ENCODE measurements around the gene LIMS4. TPM values are rescaled to one million over a fixed set of nuclear protein-coding genes. Genes with fewer than 3 reads are reported as not detected.
"Not testable (repeated sequence)": the region's sequence is repeated elsewhere in the genome, so short reads cannot be mapped to it uniquely, and the experiment has no call there.

Gene LIMS4, protein sequence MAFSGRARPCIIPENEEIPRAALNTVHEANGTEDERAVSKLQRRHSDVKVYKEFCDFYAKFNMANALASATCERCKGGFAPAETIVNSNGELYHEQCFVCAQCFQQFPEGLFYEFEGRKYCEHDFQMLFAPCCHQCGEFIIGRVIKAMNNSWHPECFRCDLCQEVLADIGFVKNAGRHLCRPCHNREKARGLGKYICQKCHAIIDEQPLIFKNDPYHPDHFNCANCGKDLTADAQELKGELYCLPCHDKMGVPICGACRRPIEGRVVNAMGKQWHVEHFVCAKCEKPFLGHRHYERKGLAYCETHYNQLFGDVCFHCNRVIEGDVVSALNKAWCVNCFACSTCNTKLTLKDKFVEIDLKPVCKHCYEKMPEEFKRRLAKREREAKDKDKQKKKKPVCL
- 1 to 10 TPM in 3 of 6 donors, under 1 TPM in 3; 0.58 to 1.6 (median 0.86) TPM for polyA plus RNA-seq (ENCODE audit: low read depth in 6 of 6)

DNA sequence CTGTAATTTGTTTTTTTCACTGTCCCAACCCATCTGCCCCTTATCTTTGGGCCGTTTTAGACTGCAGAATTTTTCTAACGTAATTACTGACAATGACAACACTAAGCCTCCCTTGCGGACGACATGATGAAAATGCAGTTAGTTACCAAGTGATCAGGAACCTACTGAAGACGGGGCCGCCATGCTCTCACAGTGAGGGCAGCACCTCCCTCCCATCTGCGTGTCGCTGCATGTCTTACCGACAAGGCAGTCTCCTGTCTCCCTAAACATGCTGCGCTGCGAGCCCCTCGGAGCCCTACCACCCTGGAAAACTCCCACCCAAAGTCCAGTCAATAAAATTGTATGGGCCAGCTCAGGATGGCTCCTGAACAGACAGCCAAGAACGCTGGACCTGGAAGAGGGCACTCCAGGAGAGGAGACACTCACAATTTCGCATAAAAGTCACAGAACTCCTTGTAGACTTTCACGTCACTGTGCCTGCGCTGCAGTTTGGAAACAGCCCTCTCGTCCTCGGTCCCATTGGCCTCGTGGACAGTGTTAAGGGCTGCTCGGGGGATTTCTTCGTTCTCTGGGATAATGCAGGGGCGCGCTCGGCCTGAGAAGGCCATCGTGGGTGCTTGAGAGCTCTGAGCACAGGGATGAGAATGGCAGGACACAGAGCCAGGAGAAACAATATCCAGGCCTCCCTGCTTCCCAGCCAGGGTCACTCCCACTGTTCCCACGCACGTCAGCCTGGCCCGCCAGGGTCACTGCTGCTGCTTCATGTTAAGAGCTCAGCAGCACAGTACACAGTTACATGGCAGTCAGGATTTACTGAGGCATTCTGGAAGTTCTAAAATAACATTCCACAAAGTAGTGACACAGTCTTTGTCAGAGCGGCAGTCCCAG is at the start of gene LIMS4:
Gene LIMS4 (minus strand): TSS at position 646 of the 888 bp plus-strand sequence. CDS start 38 bp downstream, at position 608.
- H3K9me3 Mint-ChIP-seq; H3K27ac Mint-ChIP-seq; H3K4me3 Mint-ChIP-seq; DNase-seq; H3K27me3 Mint-ChIP-seq; H3K4me1 Mint-ChIP-seq; ATAC-seq (ENCODE audit: low read depth in 2 of 2); H3K36me3 Mint-ChIP-seq: not testable (repeated sequence)

DNA sequence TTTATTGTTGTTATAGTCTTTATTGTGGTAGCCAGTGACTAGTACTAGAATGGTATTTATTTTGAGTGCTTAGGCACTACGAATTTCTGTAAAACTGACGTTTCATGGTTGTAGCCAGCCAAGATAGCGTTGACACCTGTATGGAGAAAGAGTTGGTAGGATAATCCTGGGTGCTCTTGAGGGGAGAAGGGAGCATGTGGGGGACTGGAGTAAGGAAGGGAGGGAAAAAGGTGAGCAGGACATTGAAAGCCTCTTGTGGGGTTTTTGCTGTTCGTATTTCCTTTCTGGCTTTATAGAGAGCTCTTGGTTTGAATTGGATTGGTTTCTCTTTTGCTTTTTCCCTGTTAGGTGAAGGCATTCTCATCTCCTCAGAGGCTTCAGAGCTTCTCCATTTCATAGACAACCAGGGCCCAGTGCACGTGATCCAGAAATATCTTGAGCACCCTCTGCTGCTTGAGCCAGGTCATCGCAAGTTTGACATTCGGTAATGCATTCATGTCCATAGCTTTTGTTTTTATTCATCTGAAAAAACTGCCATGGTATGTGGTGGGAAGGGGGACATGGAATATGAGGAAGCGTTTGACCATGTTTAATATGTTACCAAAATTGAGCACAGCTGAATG is 27.2 kb upstream of the LIMS4 start:
- H3K9me3 Mint-ChIP-seq, H3K27ac Mint-ChIP-seq, H3K4me3 Mint-ChIP-seq, H3K4me1 Mint-ChIP-seq, H3K36me3 Mint-ChIP-seq, DNase-seq, H3K27me3 Mint-ChIP-seq: not testable (repeated sequence)
- peak; percentile 69 to 71 for ATAC-seq (ENCODE audit: low read depth in 2 of 2)

DNA sequence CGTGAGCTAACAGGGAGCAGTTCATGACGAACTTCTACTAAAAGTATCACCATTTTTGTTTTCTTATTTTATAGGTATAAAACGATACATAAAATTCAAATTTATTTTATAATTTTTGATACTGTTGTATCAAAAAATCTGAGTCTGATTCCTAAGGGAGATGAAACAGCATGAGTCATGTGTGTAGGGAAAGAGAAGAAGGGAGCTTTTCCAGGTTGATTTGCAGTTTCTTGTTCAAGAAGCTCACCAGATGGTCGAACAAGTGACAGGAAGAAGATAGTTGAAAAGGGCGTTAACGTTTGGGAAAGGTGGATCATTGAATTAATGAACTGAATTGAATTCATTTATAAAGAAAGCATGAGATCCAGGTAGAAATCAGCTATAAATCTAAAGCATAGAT is 23.4 kb upstream of the LIMS4 start:
- ATAC-seq (ENCODE audit: low read depth in 2 of 2); H3K36me3 Mint-ChIP-seq; H3K27me3 Mint-ChIP-seq; H3K4me1 Mint-ChIP-seq; H3K9me3 Mint-ChIP-seq; DNase-seq; H3K4me3 Mint-ChIP-seq; H3K27ac Mint-ChIP-seq: not testable (repeated sequence)

DNA sequence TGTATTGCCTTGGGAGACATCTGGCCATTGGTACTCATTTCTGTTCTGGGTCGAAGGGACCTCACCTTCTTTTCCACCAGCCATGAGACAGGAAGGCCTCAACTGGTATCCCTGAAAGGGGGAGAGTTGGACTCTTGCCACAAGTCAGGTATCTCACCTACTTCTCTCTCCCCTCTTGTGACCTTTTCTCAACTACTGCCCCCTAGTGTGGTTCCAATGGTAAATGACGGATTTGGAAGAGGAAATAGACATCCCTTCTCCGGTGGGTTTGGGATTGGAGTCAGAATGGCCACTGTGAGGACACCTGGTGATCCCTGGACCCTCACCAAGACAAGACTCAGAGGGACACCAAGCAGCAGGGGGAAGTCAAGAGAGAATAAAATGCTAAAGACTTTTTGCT is 21.9 kb upstream of the LIMS4 start:
- not testable (repeated sequence) for DNase-seq; H3K4me3 Mint-ChIP-seq; H3K4me1 Mint-ChIP-seq; H3K27me3 Mint-ChIP-seq; H3K27ac Mint-ChIP-seq; H3K36me3 Mint-ChIP-seq; ATAC-seq (ENCODE audit: low read depth in 2 of 2); H3K9me3 Mint-ChIP-seq

DNA sequence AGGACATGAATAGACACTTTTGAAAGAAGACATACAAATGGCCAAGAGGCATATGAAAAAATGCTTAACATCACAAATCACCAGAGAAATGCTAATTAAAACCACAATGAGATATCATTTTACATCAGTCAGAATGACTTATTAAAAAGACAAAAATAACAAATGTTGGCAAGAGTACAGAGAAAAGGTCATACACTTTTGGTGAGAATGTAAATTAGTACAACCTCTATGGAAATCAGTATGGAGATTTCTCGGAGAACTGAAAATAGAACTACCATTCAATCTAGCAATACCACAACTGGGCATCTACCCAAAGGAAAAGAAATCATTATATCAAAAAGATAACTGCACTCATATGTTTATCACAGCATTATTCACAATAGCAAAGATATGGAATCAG is 16.4 kb upstream of the LIMS4 start:
- not testable (repeated sequence) for H3K27me3 Mint-ChIP-seq; H3K27ac Mint-ChIP-seq; H3K4me3 Mint-ChIP-seq; H3K4me1 Mint-ChIP-seq; H3K9me3 Mint-ChIP-seq; H3K36me3 Mint-ChIP-seq; ATAC-seq (ENCODE audit: low read depth in 2 of 2); DNase-seq

DNA sequence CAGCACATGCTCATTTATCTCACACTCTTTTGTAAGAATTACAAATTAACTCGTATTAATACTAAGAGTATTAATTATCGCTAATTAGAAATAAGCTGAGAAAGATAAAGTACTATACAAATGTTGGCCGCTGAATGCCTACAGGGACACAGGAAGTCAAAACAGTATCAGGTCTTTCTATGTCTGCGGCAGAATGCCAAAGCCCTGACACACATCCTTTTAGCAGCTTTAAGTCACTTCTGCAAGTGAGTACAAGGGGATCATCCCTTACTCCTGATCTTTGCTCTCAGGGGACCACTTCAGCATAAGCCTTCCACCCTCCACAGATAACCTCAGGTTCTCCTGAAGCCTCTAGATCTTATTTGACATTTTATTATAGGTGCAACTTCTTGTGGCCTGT is 10.1 kb upstream of the LIMS4 start:
- H3K36me3 Mint-ChIP-seq; ATAC-seq (ENCODE audit: low read depth in 2 of 2); H3K9me3 Mint-ChIP-seq: not testable (repeated sequence)

DNA sequence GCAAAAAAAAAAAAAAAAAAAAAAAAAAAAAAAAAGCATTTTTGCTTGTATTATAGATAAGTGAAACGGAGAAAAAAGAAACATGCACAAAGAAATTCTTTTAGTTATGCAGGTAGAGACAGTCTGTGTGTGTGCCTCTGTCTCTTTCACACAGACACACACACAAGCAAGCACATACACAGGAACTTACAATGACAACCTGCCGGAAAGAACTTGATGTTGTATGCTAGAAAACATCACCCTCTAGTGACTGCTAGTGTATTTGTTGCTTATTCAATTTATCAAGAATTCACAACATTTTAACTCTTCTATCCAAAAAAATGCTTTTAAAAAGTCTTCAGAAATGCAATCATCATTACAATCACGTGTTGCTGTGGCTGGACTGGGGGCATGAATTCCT is 8.6 kb upstream of the LIMS4 start:
- H3K27me3 Mint-ChIP-seq; H3K9me3 Mint-ChIP-seq; H3K36me3 Mint-ChIP-seq; H3K27ac Mint-ChIP-seq; H3K4me1 Mint-ChIP-seq; H3K4me3 Mint-ChIP-seq; ATAC-seq (ENCODE audit: low read depth in 2 of 2); DNase-seq: not testable (repeated sequence)

More for the DNA sequence above, 10.1 kb upstream of the LIMS4 start:
- not testable (repeated sequence) for H3K27ac Mint-ChIP-seq, DNase-seq, H3K4me1 Mint-ChIP-seq, H3K27me3 Mint-ChIP-seq, H3K4me3 Mint-ChIP-seq

DNA sequence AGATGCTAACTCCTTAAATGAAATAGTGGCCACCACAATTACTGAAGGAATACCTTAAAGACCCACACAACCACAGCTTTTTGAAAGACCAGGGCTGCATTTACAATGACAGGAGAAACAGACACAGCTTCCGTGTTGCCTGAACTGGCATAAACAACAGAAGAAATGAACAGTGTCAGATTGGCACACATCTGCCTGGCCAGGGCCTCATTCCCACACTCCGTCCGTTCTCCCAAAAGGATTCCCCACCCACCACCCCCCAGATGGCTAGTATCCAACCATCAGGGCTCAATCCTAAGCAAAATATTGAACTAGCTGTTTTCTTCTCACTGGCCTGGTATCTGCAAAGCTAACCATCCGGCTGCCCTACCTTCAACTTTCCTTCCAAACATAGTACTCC is 7.5 kb upstream of the LIMS4 start:
- H3K36me3 Mint-ChIP-seq; H3K27me3 Mint-ChIP-seq; ATAC-seq (ENCODE audit: low read depth in 2 of 2); H3K4me3 Mint-ChIP-seq; DNase-seq; H3K9me3 Mint-ChIP-seq; H3K4me1 Mint-ChIP-seq; H3K27ac Mint-ChIP-seq: not testable (repeated sequence)

DNA sequence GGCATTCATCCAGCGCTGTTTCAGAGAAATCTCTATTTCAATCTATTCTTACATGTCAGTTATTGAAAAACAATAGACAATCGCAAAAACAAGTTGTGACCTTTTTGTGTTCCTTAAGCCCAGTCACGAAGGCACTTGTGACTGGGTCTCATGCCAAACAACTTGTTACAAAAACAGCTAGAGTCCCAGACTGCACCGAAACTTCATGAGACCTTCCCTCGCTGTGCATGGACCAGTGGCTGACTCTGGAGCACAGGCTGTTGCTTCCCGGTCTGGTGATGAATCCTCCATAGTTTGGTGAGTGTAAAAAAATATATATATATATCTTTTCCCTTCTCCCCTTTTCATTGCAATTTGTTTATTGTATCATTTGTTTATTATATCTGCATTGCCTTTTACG is 4.8 kb upstream of the LIMS4 start:
- H3K27me3 Mint-ChIP-seq; H3K4me3 Mint-ChIP-seq; H3K36me3 Mint-ChIP-seq; ATAC-seq (ENCODE audit: low read depth in 2 of 2); H3K4me1 Mint-ChIP-seq; DNase-seq; H3K27ac Mint-ChIP-seq; H3K9me3 Mint-ChIP-seq: not testable (repeated sequence)

DNA sequence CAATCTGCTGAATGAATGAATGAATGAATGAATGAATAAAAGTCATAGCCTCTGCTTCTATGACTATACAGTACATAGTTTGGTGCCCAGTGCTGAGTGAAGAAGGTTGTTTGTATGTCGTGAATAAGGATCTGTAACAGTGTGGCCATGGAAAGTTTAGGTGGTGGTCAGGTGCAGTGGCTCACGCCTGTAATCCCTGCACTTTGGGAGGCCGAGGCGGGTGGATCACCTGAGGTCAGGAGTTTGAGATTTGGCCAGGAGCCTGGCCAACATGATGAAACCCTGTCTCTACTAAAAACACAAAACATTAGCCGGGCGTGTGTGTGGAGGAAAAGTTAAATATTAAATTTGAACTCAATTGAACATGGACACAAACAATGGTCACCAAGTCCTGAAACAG is 4.3 kb upstream of the LIMS4 start:
- not testable (repeated sequence) for H3K27me3 Mint-ChIP-seq; H3K4me3 Mint-ChIP-seq; H3K36me3 Mint-ChIP-seq; ATAC-seq (ENCODE audit: low read depth in 2 of 2); H3K4me1 Mint-ChIP-seq; H3K27ac Mint-ChIP-seq; DNase-seq; H3K9me3 Mint-ChIP-seq

DNA sequence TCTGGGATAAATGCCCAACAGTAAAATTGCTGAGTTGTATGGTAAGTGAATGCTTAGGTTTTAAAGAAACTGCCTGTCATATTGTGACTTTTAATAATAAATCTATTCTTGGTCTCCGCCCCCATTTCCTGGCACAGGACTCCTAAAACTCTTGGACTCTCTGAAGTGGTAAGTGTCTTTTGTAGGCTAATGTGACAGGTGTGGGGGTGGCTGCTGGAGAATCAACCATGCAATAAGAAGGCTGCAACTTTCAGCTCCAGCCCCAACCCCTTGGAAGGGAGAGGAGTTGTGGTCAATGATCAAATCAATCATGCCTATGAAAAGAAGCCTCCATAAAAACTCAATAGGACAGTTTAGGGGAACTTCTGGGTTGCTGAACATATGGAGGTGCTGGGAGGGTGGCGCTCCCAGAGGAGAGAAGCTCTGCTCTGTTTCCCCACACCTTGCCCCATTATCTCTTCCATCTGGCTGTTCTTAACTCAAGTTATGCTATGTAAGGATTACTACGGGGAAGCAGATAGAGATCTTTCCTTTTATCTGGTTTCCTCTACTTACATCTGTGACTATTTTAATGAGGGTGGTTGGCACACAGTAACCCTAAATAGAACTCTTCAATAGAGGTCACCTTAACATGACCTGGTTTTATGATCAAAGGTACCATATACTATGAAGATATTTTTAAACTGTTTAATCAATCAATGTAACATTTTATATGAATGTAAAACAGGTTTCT is 3.2 kb upstream of the LIMS4 start:
- not testable (repeated sequence) for H3K9me3 Mint-ChIP-seq

DNA sequence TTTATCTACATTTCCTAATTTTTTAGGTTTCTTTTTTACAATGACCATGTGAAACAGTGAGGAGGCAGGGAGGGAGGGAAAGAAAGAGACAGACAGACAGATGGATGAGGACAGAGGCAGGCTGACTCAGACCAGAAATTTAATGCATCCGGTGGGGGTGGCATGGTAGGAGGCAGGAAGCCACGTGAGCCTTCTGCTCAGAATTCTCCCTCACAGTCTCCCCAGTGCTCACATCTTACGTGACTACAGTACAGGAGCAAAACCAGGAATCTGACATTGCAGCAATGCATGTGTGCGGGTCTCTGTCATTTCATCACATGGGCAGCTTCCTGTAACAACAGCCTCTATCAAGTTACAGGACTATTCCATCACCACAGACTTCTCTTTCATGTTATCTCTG is 2.3 kb upstream of the LIMS4 start:
- peak; percentile 70 to 83 for ATAC-seq (ENCODE audit: low read depth in 2 of 2)
- H3K4me1 Mint-ChIP-seq, H3K4me3 Mint-ChIP-seq, H3K27ac Mint-ChIP-seq, H3K9me3 Mint-ChIP-seq, H3K36me3 Mint-ChIP-seq, H3K27me3 Mint-ChIP-seq, DNase-seq: not testable (repeated sequence)

More for the DNA sequence above, 3.2 kb upstream of the LIMS4 start:
- H3K36me3 Mint-ChIP-seq; ATAC-seq (ENCODE audit: low read depth in 2 of 2); H3K27ac Mint-ChIP-seq; H3K4me1 Mint-ChIP-seq; DNase-seq; H3K4me3 Mint-ChIP-seq; H3K27me3 Mint-ChIP-seq: not testable (repeated sequence)

DNA sequence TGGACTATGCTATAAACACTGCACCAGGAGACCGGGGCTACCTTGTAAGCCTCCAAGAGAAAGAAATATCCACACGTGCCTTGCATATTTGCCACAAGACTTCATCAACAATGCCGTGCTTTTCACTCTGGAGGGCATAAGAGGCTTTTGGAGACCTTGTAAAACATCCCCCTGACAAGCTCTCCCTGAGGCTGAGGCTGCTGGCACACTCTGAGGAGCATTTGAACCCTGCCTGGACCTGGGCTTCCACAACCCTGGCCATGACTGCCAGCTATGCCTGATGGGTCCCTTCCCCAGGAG is 393 bp upstream of the LIMS4 start:
- not testable (repeated sequence) for ATAC-seq (ENCODE audit: low read depth in 2 of 2); H3K9me3 Mint-ChIP-seq; H3K27ac Mint-ChIP-seq

More for the DNA sequence above, 393 bp upstream of the LIMS4 start:
- H3K4me3 Mint-ChIP-seq, H3K27me3 Mint-ChIP-seq, H3K4me1 Mint-ChIP-seq, DNase-seq, H3K36me3 Mint-ChIP-seq: not testable (repeated sequence)

Measured in naive B cell (primary cell).